GM21381 (cell line): ENCODE data around the gene ARHGAP15.
A peak's percentile ranks its signal among the peaks of the same experiment; 100 is the strongest.

Experiments used
- ATAC-seq: cut with Tn5 transposase; IDR thresholded peaks from one replicate; pipeline ENCODE4 v1.9.1; 2021; ENCODE audit warnings: mild to moderate bottlenecking, moderate library complexity; ENCODE audit not compliant: unreplicated experiment

ARHGAP15 gene

DNA sequence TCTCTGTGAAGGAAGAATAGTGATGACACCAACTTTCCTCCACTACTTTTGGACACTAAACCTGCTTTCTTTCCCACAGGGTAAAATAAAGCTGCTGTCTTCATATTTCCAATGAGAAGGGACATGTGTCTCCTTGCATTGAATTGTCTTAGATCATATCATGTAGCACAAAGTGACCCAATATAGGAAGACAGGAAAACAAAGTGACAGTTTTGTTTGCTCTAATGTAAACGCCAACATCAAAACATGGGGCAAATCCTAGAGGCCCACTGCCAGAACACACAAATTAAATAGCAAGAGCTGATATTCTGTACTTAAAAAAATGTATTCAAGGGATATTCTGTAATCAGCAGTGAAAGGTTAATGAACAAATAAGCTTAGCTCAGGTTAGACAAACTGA is 36.1 kb downstream of the ARHGAP15 start:
- ATAC-seq, result no peak

DNA sequence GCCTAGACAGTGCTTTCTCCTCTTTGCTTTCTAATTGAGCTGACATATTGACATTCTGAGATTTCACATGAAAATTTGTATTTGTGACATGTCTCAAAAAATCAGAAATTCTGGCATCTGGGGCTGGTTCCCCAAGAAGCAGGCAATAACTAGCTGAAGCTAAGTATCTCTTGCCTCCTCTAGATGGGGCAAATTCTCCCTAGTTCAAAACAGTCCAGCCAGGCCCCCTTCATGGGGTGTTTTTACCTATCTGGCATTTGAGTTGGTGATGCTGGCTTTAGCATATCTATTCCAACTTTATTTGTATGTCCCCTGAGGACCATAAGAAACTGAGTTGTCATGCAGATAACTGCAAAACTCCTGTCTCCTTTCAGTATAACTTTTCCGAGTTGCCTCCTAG is 39.9 kb downstream of the ARHGAP15 start:
- ATAC-seq, result no peak

DNA sequence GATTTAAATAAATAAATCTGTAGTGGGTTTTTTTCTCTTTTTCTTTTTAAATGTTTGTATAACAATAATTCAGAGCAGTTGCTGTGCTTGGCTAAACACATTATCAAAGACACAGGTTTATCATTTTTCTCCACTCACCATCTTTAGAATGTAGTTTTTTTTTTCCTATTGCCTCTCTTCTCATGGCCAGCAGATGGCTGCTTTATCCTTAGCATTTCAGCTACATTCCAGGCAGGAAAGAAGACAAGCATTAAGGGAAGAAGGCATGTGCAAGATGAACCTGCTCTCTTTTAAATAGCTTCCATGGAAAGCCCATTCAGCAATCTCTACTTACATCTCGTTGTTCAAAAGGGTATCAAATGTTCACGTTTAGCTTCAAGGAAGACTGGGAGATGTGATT is 42.6 kb downstream of the ARHGAP15 start:
- no peak for ATAC-seq

GRCh38 chr2:143175438-143175837 is 46.2 kb downstream of the ARHGAP15 start:
- ATAC-seq, result no peak

- ATAC-seq, result peak; percentile 27
These were observed 47.4 kb downstream of the ARHGAP15 start for GRCh38 chr2:143176606-143177005.

DNA sequence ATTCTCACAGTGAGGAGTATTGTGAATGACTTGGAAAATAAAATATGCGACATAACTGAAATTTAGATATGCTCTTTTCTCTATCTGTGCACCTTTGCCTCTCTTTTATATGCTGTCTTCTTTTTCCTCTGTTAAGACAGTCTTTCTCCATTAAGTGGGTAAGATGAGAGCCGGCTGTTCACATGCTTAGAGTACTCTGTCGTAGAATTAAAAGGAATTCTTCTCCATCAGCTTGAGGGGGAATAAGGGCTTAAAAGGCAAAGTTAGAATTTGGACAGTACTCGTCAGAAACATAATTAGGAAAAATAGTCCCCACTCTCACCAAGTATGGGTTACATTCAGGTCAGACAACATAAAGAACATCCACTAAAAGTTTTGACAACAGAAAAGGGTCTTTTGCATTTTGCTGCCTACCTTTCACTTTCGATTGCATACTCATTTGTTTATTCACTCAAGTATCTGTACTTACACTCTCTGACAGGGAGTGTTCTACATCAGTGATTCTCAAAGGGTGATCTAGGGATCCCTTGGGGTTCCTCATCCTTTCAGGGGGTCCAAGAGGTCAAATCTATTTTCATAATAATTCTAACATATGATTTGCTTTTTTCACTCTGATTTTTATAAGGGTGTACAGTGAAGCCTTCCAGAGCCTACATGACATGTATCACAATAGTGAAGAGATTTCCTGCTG is 48.0 kb downstream of the ARHGAP15 start:
- peak; percentile 96 for ATAC-seq

GRCh38 chr2:143181494-143181893 is 52.3 kb downstream of the ARHGAP15 start:
- ATAC-seq, result no peak

GRCh38 chr2:143182649-143183048 is 53.4 kb downstream of the ARHGAP15 start:
- ATAC-seq, result no peak

DNA sequence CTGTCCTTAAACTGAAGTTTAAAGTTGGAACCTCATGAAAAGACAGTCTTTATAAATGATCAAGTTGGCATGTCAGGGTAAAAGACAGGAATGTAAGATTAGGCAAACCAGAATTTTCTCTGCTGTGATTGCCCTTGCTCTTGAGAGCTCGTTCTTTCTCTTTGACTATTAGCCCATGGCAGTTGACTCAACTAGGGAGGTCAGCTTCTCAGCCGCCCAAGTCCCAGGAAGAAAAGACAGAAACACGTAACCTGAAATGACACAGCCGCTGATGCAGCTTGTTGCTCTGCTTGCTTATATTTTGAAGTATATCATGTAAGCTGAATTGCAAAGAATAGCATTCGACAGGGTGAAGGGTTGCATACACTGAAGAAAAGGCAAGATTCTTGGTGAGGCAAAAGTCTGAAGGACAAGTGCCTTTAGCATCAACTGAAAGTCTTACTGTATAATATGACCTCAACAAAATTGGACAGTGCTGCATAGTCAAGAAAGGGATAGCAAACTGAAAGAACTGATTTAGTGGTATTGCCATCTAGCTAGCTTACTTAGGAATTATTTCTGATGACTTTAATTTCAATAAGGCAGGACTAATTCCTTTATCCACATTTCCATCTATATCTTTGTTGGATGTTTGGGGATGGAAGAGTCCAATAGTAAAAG is 54.7 kb downstream of the ARHGAP15 start:
- peak; percentile 52 for ATAC-seq

DNA sequence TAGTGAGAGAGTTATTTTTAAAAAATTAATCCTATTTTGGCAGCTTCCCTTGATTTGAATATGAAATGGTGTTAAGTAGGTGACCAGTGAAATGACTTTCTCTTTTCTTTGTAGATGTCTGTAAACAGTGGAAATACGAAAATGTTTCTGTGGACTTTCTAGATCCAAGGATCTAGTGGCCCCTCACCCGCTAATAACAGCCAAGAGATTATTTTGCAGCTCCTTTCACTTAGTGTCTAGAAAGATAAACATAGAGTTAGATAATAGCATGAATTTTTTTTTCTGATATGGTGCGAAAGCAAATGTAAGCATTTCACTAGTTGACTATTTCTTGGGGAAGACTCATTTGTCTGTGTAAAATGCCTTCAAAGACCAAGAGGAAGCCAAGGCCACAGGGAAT is 57.7 kb downstream of the ARHGAP15 start:
- ATAC-seq, result no peak

- no peak for ATAC-seq
These were observed 61.2 kb downstream of the ARHGAP15 start for GRCh38 chr2:143190431-143190830.

DNA sequence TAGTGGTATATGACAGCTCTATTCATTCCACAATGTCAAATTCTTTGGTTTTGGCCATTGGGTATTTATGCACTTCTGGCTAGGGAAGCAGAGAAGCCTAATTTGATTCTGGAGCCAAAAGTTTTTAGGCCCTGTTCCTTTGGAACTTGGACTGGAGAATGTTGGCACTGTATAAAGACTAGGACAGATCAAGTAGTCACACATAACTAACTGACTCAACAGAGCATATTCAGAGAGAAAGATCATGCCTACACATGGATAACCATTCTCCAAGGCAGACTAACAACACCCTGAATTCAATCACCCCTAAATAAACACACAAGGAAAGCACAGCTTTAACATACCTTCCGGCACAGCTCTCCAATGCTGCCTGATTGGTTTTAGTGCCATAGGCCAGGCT is 62.9 kb downstream of the ARHGAP15 start:
- ATAC-seq, result no peak

- no peak for ATAC-seq
These were observed 63.5 kb downstream of the ARHGAP15 start for GRCh38 chr2:143192716-143193115.

DNA sequence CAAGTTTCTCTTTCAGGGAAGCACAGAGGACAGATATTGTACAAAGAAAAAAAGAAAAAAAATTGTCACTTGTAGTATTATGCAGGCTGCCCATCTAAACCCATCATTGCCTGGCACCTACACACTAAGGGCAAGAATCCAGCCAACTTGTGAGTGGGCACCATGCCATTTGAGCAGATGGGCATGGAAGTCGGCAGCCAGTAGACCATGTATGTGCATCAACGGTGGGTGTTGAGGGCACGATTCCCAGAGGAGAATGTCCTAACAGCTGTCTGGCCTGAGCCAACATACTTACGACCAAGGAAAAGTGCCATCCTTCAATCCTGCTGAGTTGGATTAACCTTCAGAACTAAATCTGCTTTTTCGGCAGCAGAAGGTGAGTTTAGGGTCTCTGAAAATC is 63.9 kb downstream of the ARHGAP15 start:
- ATAC-seq, result no peak

- no peak for ATAC-seq
These were observed 66.3 kb downstream of the ARHGAP15 start for GRCh38 chr2:143195511-143195910.

DNA sequence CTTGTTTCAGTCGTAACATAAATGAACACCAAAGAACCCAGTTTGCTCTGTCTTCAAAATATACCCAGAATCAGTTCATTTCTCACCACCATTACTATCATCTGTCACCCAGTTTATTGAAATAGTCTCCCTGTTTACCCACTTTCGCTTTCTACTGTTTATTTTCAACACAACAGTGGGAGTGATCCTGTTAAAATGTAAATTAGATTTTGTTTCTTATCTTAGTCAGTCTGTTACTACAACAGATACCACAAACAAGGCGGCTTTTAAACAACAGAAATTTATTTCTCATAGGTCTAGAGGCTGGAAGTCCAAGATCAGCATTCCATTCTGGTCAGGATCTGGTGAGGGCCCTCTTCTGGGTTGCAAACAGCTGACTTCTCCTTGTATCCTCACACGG is 74.8 kb downstream of the ARHGAP15 start:
- ATAC-seq, result no peak

- peak; percentile 74 for ATAC-seq
These were observed 76.0 kb downstream of the ARHGAP15 start for GRCh38 chr2:143205106-143205764.

DNA sequence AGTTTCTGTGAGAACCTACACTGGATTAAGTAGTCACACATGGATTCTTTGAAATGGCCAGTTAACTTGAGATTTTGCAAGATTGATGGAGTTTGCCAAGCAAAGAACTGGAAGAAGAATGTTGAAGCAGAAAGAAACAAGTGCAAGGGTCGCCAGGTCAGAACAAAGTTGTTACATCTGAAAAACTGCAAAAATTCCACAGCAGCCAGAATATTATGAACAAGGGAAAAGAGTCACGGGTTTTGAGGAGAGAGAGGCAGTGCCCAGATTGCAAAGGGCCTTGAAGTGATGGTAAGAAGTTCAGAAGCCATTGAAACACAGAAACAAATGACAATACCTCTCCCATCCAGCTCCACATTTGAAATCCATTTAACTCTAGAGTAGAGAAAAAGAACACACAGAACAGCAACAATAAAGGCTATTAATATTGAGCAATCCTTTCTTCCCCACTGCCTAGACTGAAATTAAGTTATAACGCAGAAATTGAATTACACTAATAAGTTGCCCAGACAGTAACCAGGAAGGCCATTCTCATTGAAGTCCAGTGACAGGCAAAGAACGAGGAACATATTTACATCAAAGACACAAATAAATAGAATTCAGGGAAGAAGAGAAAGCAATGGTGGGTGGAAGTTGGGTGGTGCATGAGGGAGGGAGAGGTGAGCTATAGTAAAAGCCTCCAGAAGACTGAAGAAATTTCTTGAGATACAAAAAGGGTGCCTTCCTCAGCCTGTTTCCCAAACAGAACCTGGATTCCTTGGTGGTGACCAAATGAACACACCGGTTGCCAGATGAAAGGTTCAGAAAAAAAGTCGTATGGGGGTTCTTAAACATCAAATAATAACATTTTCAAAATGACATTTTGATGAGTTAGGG is 80.6 kb downstream of the ARHGAP15 start:
- ATAC-seq, result no peak

- ATAC-seq, result no peak
These were observed 81.2 kb downstream of the ARHGAP15 start for GRCh38 chr2:143210446-143210819.

DNA sequence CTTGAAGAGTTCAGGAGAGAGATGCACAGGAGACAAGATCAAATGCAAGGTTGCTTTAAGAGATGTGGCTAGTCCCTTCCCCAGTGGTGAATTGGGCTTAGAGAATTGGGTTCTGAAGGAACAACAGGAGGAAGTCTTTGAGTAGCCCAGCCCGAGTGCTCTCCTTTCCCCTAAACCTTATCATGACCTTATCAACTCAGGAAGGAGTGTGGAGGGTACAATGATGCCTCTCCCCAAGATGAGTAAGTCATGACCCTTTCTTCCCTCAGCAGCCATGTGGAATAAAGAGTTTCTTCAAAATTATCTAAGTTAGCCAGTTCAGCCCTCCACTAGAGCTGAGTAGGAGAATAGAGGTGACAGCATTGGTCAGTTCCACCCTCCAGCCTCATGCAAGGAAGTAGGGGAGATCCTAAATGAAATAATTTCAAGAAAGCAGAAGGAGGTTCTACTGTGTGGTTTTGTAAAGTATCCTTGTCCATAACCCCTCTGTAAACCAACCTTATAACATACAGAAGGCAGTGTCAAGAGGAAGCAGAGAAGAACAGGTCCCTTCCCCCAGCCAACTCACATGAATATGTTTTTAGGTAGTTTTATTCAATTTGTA is 88.4 kb downstream of the ARHGAP15 start:
- no peak for ATAC-seq

GRCh38 chr2:143218621-143219020 is 89.4 kb downstream of the ARHGAP15 start:
- ATAC-seq, result no peak
